Astrocyte (in vitro differentiated cells and primary cell): ENCODE data around the gene ENPP4. TPM values are rescaled to one million over a fixed set of nuclear protein-coding genes. Genes with fewer than 3 reads are reported as not detected.
"Not testable (repeated sequence)": the region's sequence is repeated elsewhere in the genome, so short reads cannot be mapped to it uniquely, and the experiment has no call there.

ENCODE experiments used
- DNase-seq: peaks from one replicate; pipeline ENCODE4 v3.0.0-alpha.2; 2010; ENCODE audit warnings: low read depth
- FAIRE-seq: peaks from 2 replicates; lab custom pipeline; 2011; peaks lifted over from hg19 to GRCh38; lab: Jason Lieb, UNC
- H2AFZ ChIP-seq: 2 replicates; pipeline ENCODE4 v1.6.0; 2012; ENCODE audit warnings: low read depth, low read length, inconsistent platforms
- H3K27ac ChIP-seq: 2 replicates; pipeline ENCODE4 v1.5.1; 2011; ENCODE audit warnings: low read depth, low read length, inconsistent platforms
- H3K27me3 ChIP-seq: 2 replicates; pipeline ENCODE4 v1.6.0; 2011; ENCODE audit warnings: low read length, inconsistent platforms; ENCODE audit not compliant: insufficient read depth
- H3K36me3 ChIP-seq: 2 replicates; pipeline ENCODE4 v1.5.1; 2011; ENCODE audit warnings: low read length, inconsistent platforms; ENCODE audit not compliant: insufficient read depth
- H3K4me1 ChIP-seq: 2 replicates; pipeline ENCODE4 v1.5.1; 2011; ENCODE audit warnings: low read length, inconsistent platforms; ENCODE audit not compliant: insufficient read depth
- H3K4me2 ChIP-seq: 2 replicates; pipeline ENCODE4 v1.6.0; 2012; ENCODE audit warnings: low read length, inconsistent platforms
- H3K4me3 ChIP-seq: 2 replicates; pipeline ENCODE4 v1.5.1; 2011; ENCODE audit warnings: low read depth, mild to moderate bottlenecking, low read length, inconsistent platforms; ENCODE audit not compliant: insufficient read depth
- H3K79me2 ChIP-seq: 2 replicates; pipeline ENCODE4 v1.6.0; 2012; ENCODE audit warnings: mild to moderate bottlenecking, low read length, inconsistent platforms; ENCODE audit not compliant: insufficient read depth
- H3K9ac ChIP-seq: 2 replicates; pipeline ENCODE4 v1.6.0; 2012; ENCODE audit warnings: mild to moderate bottlenecking, low read length, inconsistent platforms
- H3K9me3 ChIP-seq: 2 replicates; pipeline ENCODE4 v1.5.1; 2012; ENCODE audit warnings: low read depth, mild to moderate bottlenecking, low read length, inconsistent platforms; ENCODE audit not compliant: insufficient read depth
- H4K20me1 ChIP-seq: 2 replicates; pipeline ENCODE4 v1.6.0; 2012; ENCODE audit warnings: low read length, inconsistent platforms; ENCODE audit not compliant: insufficient read depth
- H3K27ac Mint-ChIP-seq: one replicate; pipeline ENCODE4 v1.8.0; 2021; ENCODE audit warnings: mild to moderate bottlenecking, mixed read lengths; ENCODE audit not compliant: unreplicated experiment
- H3K27me3 Mint-ChIP-seq: one replicate; pipeline ENCODE4 v1.8.0; 2021; ENCODE audit warnings: low read depth, mixed read lengths; ENCODE audit not compliant: unreplicated experiment
- H3K36me3 Mint-ChIP-seq: one replicate; pipeline ENCODE4 v1.8.0; 2021; ENCODE audit warnings: low read depth, mixed read lengths; ENCODE audit not compliant: unreplicated experiment
- H3K4me1 Mint-ChIP-seq: one replicate; pipeline ENCODE4 v1.8.0; 2021; ENCODE audit warnings: low read depth, mixed read lengths; ENCODE audit not compliant: unreplicated experiment
- H3K4me3 Mint-ChIP-seq: one replicate; pipeline ENCODE4 v1.8.0; 2021; ENCODE audit warnings: mild to moderate bottlenecking, moderate library complexity, mixed read lengths; ENCODE audit not compliant: unreplicated experiment
- H3K9me3 Mint-ChIP-seq: one replicate; pipeline ENCODE4 v1.8.0; 2021; ENCODE audit warnings: mild to moderate bottlenecking, mixed read lengths; ENCODE audit not compliant: unreplicated experiment
- CTCF ChIP-seq: IDR thresholded peaks from 2 replicates; pipeline ENCODE4 v1.5.1; 2011; ENCODE audit warnings: low read depth, mild to moderate bottlenecking, inconsistent platforms, low read length, moderate library complexity; ENCODE audit not compliant: insufficient read depth
- EZH2 ChIP-seq: IDR thresholded peaks from 2 replicates; pipeline ENCODE4 v1.6.1; 2012; ENCODE audit warnings: mild to moderate bottlenecking, low read length, inconsistent platforms; ENCODE audit not compliant: insufficient read depth
- total RNA-seq: library from RNA; stranded (reverse); gene quantifications from 2 replicates; pipeline ENCODE4 v1.2.1, GENCODE V29; 2021

Gene ENPP4
- total RNA-seq, 1 donor from 2014 or later = 5.7 TPM

- Mint-ChIP-seq H3K36me3 (no peaks in the 10 kb centered on the region), H3K9me3 (no peaks in the 10 kb centered on the region), H3K4me3 (no peak overlapping the region), H3K27ac (no peak overlapping the region), H3K4me1 (peaks cover 2% of the 10 kb centered on the region), H3K27me3 (no peaks in the 10 kb centered on the region)
- H3K27me3 ChIP-seq = no peaks in the 10 kb centered on the region
- no peak overlapping the region for H2AFZ ChIP-seq
- no peak overlapping the region for H3K9ac ChIP-seq
- no peak for FAIRE-seq
- no peak overlapping the region for H3K4me2 ChIP-seq
- H3K27ac ChIP-seq = no peak overlapping the region
- H4K20me1 ChIP-seq = no peaks in the 10 kb centered on the region
- H3K9me3 ChIP-seq = no peaks in the 10 kb centered on the region
- H3K79me2 ChIP-seq = no peaks in the 10 kb centered on the region
- H3K4me1 ChIP-seq = no peaks in the 10 kb centered on the region
- no peaks in the 10 kb centered on the region for H3K36me3 ChIP-seq
- no peak for DNase-seq
- TF ChIP-seq EZH2 (no peak), CTCF (no peak)
- H3K4me3 ChIP-seq = no peak overlapping the region
Measured at GRCh38 chr6:46137387-46137786, 7.6 kb downstream of the ENPP4 start.

- H3K9me3 Mint-ChIP-seq = no peaks in the 10 kb centered on the region
- H3K36me3 ChIP-seq = no peaks in the 10 kb centered on the region
- no peaks in the 10 kb centered on the region for H3K27me3 ChIP-seq
- H3K4me1 Mint-ChIP-seq = peaks cover 2% of the 10 kb centered on the region
- H3K4me2 ChIP-seq = no peak overlapping the region
- H3K79me2 ChIP-seq = no peaks in the 10 kb centered on the region
- H3K4me3 ChIP-seq = no peak overlapping the region
- no peaks in the 10 kb centered on the region for H3K4me1 ChIP-seq
- no peak overlapping the region for H3K27ac Mint-ChIP-seq
- no peaks in the 10 kb centered on the region for H3K9me3 ChIP-seq
- TF ChIP-seq CTCF (no peak), EZH2 (no peak)
- H3K9ac ChIP-seq = no peak overlapping the region
- H3K27me3 Mint-ChIP-seq = no peaks in the 10 kb centered on the region
- FAIRE-seq = no peak
- H3K4me3 Mint-ChIP-seq = no peak overlapping the region
- H3K36me3 Mint-ChIP-seq = no peaks in the 10 kb centered on the region
- DNase-seq = no peak
- H3K27ac ChIP-seq = no peak overlapping the region
- no peaks in the 10 kb centered on the region for H4K20me1 ChIP-seq
- no peak overlapping the region for H2AFZ ChIP-seq
Measured at GRCh38 chr6:46138281-46138680, 8.5 kb downstream of the ENPP4 start.

GRCh38 chr6:46144270-46144669, 14.5 kb downstream of the ENPP4 start:
- Mint-ChIP-seq H3K27ac (no peak overlapping the region), H3K27me3 (no peaks in the 10 kb centered on the region), H3K4me3 (no peak overlapping the region), H3K4me1 (peaks cover 7% of the 10 kb centered on the region), H3K9me3 (no peaks in the 10 kb centered on the region), H3K36me3 (no peaks in the 10 kb centered on the region)
- no peak overlapping the region for H3K4me3 ChIP-seq
- no peak for DNase-seq
- no peak overlapping the region for H3K4me2 ChIP-seq
- no peak overlapping the region for H2AFZ ChIP-seq
- no peaks in the 10 kb centered on the region for H4K20me1 ChIP-seq
- no peak for TF ChIP-seq EZH2
- no peak for TF ChIP-seq CTCF
- no peak overlapping the region for H3K9ac ChIP-seq
- no peaks in the 10 kb centered on the region for H3K79me2 ChIP-seq
- H3K27me3 ChIP-seq = no peaks in the 10 kb centered on the region
- no peak overlapping the region for H3K27ac ChIP-seq
- no peak for FAIRE-seq
- no peaks in the 10 kb centered on the region for H3K9me3 ChIP-seq
- no peaks in the 10 kb centered on the region for H3K4me1 ChIP-seq
- no peaks in the 10 kb centered on the region for H3K36me3 ChIP-seq

- H3K9me3 ChIP-seq, H3K27me3 Mint-ChIP-seq, H3K4me1 ChIP-seq, H3K36me3 ChIP-seq, H4K20me1 ChIP-seq, H3K79me2 ChIP-seq, H3K4me3 Mint-ChIP-seq, H3K9ac ChIP-seq, H3K4me3 ChIP-seq, H2AFZ ChIP-seq, H3K36me3 Mint-ChIP-seq, H3K27ac ChIP-seq, H3K4me2 ChIP-seq, H3K27me3 ChIP-seq, H3K27ac Mint-ChIP-seq, H3K4me1 Mint-ChIP-seq, H3K9me3 Mint-ChIP-seq, DNase-seq, FAIRE-seq: not testable (repeated sequence)
Measured at GRCh38 chr6:46149066-46149465, 19.3 kb downstream of the ENPP4 start.
